Astrocyte (in vitro differentiated cells and primary cell): Measurements from ENCODE around the gene CD226. TPM values are rescaled to one million over a fixed set of nuclear protein-coding genes. Genes with fewer than 3 reads are reported as not detected.

Experiments
- DNase-seq: peaks from one replicate; pipeline ENCODE4 v3.0.0-alpha.2; 2010; ENCODE audit warnings: low read depth
- FAIRE-seq: peaks from 2 replicates; lab custom pipeline; 2011; peaks lifted over from hg19 to GRCh38; lab: Jason Lieb, UNC
- H2AFZ ChIP-seq: 2 replicates; pipeline ENCODE4 v1.6.0; 2012; ENCODE audit warnings: low read depth, low read length, inconsistent platforms
- H3K27ac ChIP-seq: 2 replicates; pipeline ENCODE4 v1.5.1; 2011; ENCODE audit warnings: low read depth, low read length, inconsistent platforms
- H3K27me3 ChIP-seq: 2 replicates; pipeline ENCODE4 v1.6.0; 2011; ENCODE audit warnings: low read length, inconsistent platforms; ENCODE audit not compliant: insufficient read depth
- H3K36me3 ChIP-seq: 2 replicates; pipeline ENCODE4 v1.5.1; 2011; ENCODE audit warnings: low read length, inconsistent platforms; ENCODE audit not compliant: insufficient read depth
- H3K4me1 ChIP-seq: 2 replicates; pipeline ENCODE4 v1.5.1; 2011; ENCODE audit warnings: low read length, inconsistent platforms; ENCODE audit not compliant: insufficient read depth
- H3K4me2 ChIP-seq: 2 replicates; pipeline ENCODE4 v1.6.0; 2012; ENCODE audit warnings: low read length, inconsistent platforms
- H3K4me3 ChIP-seq: 2 replicates; pipeline ENCODE4 v1.5.1; 2011; ENCODE audit warnings: low read depth, mild to moderate bottlenecking, low read length, inconsistent platforms; ENCODE audit not compliant: insufficient read depth
- H3K79me2 ChIP-seq: 2 replicates; pipeline ENCODE4 v1.6.0; 2012; ENCODE audit warnings: mild to moderate bottlenecking, low read length, inconsistent platforms; ENCODE audit not compliant: insufficient read depth
- H3K9ac ChIP-seq: 2 replicates; pipeline ENCODE4 v1.6.0; 2012; ENCODE audit warnings: mild to moderate bottlenecking, low read length, inconsistent platforms
- H3K9me3 ChIP-seq: 2 replicates; pipeline ENCODE4 v1.5.1; 2012; ENCODE audit warnings: low read depth, mild to moderate bottlenecking, low read length, inconsistent platforms; ENCODE audit not compliant: insufficient read depth
- H4K20me1 ChIP-seq: 2 replicates; pipeline ENCODE4 v1.6.0; 2012; ENCODE audit warnings: low read length, inconsistent platforms; ENCODE audit not compliant: insufficient read depth
- H3K27ac Mint-ChIP-seq: one replicate; pipeline ENCODE4 v1.8.0; 2021; ENCODE audit warnings: mild to moderate bottlenecking, mixed read lengths; ENCODE audit not compliant: unreplicated experiment
- H3K27me3 Mint-ChIP-seq: one replicate; pipeline ENCODE4 v1.8.0; 2021; ENCODE audit warnings: low read depth, mixed read lengths; ENCODE audit not compliant: unreplicated experiment
- H3K36me3 Mint-ChIP-seq: one replicate; pipeline ENCODE4 v1.8.0; 2021; ENCODE audit warnings: low read depth, mixed read lengths; ENCODE audit not compliant: unreplicated experiment
- H3K4me1 Mint-ChIP-seq: one replicate; pipeline ENCODE4 v1.8.0; 2021; ENCODE audit warnings: low read depth, mixed read lengths; ENCODE audit not compliant: unreplicated experiment
- H3K4me3 Mint-ChIP-seq: one replicate; pipeline ENCODE4 v1.8.0; 2021; ENCODE audit warnings: mild to moderate bottlenecking, moderate library complexity, mixed read lengths; ENCODE audit not compliant: unreplicated experiment
- H3K9me3 Mint-ChIP-seq: one replicate; pipeline ENCODE4 v1.8.0; 2021; ENCODE audit warnings: mild to moderate bottlenecking, mixed read lengths; ENCODE audit not compliant: unreplicated experiment
- CTCF ChIP-seq: IDR thresholded peaks from 2 replicates; pipeline ENCODE4 v1.5.1; 2011; ENCODE audit warnings: low read depth, mild to moderate bottlenecking, inconsistent platforms, low read length, moderate library complexity; ENCODE audit not compliant: insufficient read depth
- EZH2 ChIP-seq: IDR thresholded peaks from 2 replicates; pipeline ENCODE4 v1.6.1; 2012; ENCODE audit warnings: mild to moderate bottlenecking, low read length, inconsistent platforms; ENCODE audit not compliant: insufficient read depth
- total RNA-seq: library from RNA; stranded (reverse); gene quantifications from 2 replicates; pipeline ENCODE4 v1.2.1, GENCODE V29; 2021

Gene CD226
- total RNA-seq, 1 donor from 2014 or later = 0.07 TPM

GRCh38 chr18:69949538-69949936, 1.9 kb upstream of the CD226 start:
- H3K9me3 ChIP-seq = no peaks in the 10 kb centered on the region
- H3K36me3 ChIP-seq = no peaks in the 10 kb centered on the region
- H3K9ac ChIP-seq = no peak overlapping the region
- H4K20me1 ChIP-seq = no peaks in the 10 kb centered on the region
- no peak overlapping the region for H3K4me2 ChIP-seq
- Mint-ChIP-seq H3K36me3 (no peaks in the 10 kb centered on the region), H3K27ac (no peak overlapping the region), H3K9me3 (no peaks in the 10 kb centered on the region), H3K4me3 (no peak overlapping the region), H3K27me3 (no peaks in the 10 kb centered on the region), H3K4me1 (peaks cover 10% of the 10 kb centered on the region)
- DNase-seq = no peak
- no peak overlapping the region for H3K4me3 ChIP-seq
- no peak overlapping the region for H2AFZ ChIP-seq
- no peaks in the 10 kb centered on the region for H3K27me3 ChIP-seq
- H3K27ac ChIP-seq = no peak overlapping the region
- H3K4me1 ChIP-seq = peaks cover 3% of the 10 kb centered on the region
- peak; percentile 20 for FAIRE-seq
- no peaks in the 10 kb centered on the region for H3K79me2 ChIP-seq
- no peak for TF ChIP-seq EZH2
- no peak for TF ChIP-seq CTCF

- no peaks in the 10 kb centered on the region for H3K36me3 ChIP-seq
- H3K4me2 ChIP-seq = no peak overlapping the region
- peaks cover 3% of the 10 kb centered on the region for H3K4me1 ChIP-seq
- H4K20me1 ChIP-seq = no peaks in the 10 kb centered on the region
- H3K4me3 ChIP-seq = no peak overlapping the region
- H3K79me2 ChIP-seq = no peaks in the 10 kb centered on the region
- FAIRE-seq (no peak), DNase-seq (no peak)
- TF ChIP-seq EZH2 (no peak), CTCF (no peak)
- no peaks in the 10 kb centered on the region for H3K9me3 ChIP-seq
- H3K27ac ChIP-seq = no peak overlapping the region
- no peak overlapping the region for H3K9ac ChIP-seq
- Mint-ChIP-seq H3K4me3 (no peak overlapping the region), H3K4me1 (peaks cover 10% of the 10 kb centered on the region), H3K27ac (no peak overlapping the region), H3K36me3 (no peaks in the 10 kb centered on the region), H3K27me3 (no peaks in the 10 kb centered on the region), H3K9me3 (no peaks in the 10 kb centered on the region)
- no peaks in the 10 kb centered on the region for H3K27me3 ChIP-seq
- no peak overlapping the region for H2AFZ ChIP-seq
Measured at GRCh38 chr18:69948919-69949537, 1.4 kb upstream of the CD226 start.

GRCh38 chr18:69948256-69948655, 583 bp upstream of the CD226 start:
- Histone ChIP-seq H3K4me1 (peaks cover 3% of the 10 kb centered on the region), H3K9me3 (no peaks in the 10 kb centered on the region), H2AFZ (no peak overlapping the region), H3K27ac (no peak overlapping the region), H3K4me3 (no peak overlapping the region), H3K9ac (no peak overlapping the region), H3K27me3 (no peaks in the 10 kb centered on the region), H3K36me3 (no peaks in the 10 kb centered on the region), H3K79me2 (no peaks in the 10 kb centered on the region), H4K20me1 (no peaks in the 10 kb centered on the region), H3K4me2 (no peak overlapping the region)
- Mint-ChIP-seq H3K27me3 (no peaks in the 10 kb centered on the region), H3K9me3 (no peaks in the 10 kb centered on the region), H3K36me3 (no peaks in the 10 kb centered on the region), H3K4me1 (peaks cover 10% of the 10 kb centered on the region), H3K27ac (no peak overlapping the region), H3K4me3 (no peak overlapping the region)
- no peak for DNase-seq
- no peak for FAIRE-seq
- TF ChIP-seq EZH2 = no peak
- no peak for TF ChIP-seq CTCF
